HS-27A (cell line): ENCODE results near the gene RAD51B.
"Not testable (repeated sequence)": the region's sequence is repeated elsewhere in the genome, so short reads cannot be mapped to it uniquely, and the experiment has no call there.

Source experiments
- DNase-seq: peaks from one replicate; pipeline ENCODE4 v3.0.0-alpha.2; 2012; ENCODE audit warnings: low read depth, missing footprints

RAD51B gene

DNA sequence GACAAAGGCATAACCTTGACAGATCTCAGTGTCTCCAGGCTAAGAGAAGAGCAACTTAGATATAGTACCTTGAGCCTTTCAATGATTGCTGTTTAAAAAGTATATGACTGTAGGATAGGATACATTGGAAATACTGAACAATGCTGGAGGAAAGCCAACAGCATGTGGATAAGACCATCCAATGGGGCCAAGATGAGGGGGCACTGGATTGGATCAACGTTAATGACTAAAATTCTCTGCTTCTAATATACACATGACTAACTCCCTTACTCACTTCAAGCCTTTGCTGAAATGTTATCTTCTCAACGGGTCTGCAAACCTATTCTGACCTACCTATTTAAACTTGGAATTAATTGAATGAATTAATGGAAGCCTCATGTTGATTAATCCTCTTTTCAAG, 354.9 kb downstream of the RAD51B start:
- no peak for DNase-seq

DNA sequence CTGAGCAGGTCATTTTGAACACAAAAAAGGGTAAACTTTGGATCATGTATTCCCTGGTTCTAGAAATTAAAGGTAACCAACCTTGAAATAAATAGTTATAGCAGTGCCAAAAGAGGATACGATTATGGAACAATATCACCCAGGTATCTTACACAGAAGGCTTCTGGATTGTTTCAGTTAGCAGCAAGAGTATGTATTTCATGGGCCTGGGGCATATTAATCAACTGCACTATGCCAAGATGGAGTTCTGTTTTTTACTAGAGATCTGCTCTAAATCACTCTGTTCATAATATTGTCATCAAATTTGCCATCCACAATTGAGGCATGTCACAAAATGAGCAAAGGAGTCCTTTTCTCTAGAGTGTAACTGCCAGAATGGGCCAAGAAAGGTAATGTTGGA, 357.1 kb downstream of the RAD51B start:
- DNase-seq, result no peak

DNA sequence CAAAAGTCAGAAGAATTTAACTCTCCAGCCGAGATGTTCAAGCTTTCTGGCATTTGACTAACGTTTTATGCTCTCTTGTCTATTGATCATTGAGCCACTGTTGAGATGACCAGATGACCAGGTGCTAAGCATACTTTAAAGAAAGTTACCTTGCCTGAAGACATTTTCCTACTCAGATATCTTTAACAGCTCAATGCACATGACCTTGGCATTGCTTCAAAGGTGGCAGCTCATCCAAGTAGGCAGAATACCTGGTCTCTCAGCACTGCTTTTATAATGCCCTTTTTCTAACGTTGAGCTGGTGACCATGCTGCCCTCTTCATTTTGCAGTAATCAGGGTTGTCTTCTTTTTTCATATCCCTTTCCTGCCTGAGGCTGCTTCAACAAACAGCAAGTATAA, 358.1 kb downstream of the RAD51B start:
- DNase-seq, result no peak

DNA sequence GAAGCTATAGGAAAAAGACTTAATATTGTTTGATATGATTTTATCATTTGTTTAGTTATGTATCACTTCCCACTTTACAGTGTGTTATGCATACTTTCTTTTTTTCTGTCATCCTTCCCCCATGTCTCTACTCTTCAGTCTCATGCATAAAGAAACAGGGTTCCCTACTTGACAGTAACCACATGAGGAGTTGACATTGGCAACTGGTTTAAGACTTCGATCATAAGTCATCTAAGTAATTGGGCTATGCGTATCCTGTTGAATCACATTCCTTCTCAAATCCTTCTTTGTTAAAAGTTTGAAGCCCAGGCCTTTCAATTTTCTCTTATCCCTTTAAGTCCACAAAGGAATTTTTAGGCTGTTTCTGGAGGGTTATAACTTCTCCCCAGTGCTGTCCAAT, 358.7 kb downstream of the RAD51B start:
- no peak for DNase-seq

DNA sequence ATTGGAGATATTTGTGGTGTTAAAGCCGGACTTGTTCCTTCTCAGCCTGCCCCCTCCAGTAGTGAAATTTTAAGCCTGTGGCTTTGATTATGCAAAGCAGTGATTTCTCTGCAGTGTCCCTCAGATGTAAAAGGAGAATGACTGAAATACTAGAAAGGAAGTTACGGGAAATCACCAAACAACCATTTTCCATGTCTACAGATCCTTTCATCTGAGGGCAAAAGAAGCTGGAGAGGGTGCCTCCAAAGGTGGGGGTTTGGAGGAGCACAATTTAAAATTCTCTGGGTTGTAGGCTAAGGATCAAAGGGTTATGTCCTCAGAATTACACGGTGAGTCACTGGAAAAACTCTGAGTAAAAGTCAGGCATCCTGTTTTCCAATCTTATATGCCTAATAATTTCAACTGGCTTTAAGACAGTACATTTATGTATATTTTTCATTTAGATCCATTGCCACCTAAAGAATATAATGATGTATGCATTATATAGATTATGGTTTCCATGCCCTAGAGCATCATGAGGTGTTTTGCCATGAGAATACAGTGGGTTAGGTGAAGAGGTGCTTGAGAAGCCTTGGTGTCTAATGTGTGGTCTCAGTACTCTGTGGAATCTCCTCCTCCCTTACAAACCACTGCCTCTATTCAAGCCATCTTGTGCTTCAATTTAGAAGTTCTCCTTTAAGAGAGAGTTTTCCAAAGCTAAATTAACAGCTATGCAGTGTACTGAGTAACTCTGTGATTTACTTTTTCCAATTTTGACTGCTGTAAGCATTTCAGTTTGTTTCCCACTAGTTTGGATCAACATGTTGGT, 362.1 kb downstream of the RAD51B start:
- DNase-seq, result peak; percentile 34

DNA sequence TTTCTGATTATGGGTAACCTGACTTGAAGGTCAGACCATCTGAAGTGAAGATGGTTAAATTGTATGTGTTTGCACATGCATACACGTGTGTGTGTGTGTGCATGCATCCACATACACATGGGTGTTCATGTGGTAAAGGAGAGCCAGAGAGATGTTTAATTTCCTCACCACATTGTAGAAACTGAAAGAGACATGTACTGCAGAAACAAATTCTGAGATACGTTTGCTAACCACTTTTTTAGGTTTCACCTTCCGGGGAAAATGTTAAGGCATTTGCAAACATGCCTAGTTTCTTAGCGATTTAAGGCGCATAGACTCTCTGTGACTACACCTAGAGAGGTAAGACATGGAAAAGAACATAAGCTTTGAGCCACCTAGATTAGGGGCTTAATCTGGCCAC, 362.9 kb downstream of the RAD51B start:
- no peak for DNase-seq

DNA sequence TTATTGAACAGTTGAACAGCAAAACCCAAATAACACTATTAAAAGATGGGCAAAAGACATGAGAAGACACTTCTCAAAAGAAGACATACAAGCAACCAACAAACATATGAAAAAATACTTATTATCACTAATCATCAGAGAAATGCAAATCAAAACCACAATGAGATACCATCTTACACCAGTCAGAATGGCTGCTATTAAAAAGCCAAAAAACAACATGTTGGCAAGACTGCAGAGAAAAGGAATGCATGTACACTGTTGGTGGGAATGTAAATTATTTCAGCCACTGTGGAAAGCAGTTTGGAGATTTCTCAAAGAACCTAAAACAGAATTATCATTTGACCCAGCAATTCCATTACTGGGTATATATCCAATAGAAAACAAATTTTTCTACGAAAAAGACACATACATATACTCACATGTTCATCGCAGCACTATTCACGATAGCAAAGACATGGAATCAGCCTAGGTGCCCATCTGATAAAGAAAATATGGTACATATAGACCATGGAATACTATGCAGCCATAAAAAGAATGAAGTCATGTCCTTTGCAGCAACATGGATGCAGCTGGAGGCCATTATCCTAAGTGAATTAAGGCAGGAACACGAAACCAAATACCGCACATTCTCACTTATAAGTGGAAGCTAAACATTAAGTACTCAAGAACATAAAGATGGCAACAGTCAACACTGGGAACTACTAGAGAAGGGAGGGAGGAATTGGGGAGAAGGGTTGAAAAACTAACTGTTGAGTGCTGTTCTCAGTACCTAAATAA, 367.1 kb downstream of the RAD51B start:
- not testable (repeated sequence) for DNase-seq

DNA sequence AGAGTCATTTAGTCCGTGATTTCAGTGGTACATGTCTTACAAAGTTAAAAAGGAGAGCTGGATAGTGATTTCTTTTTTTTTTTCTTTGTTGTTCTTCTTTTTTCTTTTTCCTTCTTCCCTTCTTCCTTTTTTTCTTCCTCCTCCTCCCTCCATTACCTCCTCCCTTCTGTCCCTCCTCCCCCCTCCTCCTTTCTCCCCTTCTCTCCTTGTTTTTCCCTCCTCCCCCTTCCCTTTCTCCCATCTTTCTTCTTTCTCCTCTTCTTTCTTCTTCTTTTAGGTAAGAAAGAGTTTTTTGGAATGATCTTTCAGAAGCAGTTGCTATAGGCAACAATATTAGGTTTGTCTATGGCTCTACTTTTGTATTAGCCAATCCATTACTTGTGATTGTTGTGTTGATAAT, 368.6 kb downstream of the RAD51B start:
- DNase-seq, result no peak

DNA sequence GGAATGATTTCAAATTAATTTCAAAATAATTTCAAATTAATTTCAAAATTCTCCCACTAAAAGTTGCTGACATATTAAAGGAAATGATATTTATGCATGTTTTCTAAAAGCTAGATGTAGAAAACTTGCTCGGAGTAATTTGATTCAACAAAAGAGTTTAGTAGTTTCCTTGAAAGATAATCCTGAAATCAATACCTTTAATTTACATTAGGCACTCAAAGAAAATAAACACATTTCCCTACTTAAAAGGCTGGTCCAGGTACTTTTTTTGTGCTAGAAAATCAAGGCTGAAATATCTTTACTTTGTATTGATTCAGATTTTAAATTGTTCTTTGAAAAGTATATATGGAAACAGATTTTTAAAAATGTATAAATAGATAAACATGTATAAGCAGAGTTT, 370.5 kb downstream of the RAD51B start:
- no peak for DNase-seq

DNA sequence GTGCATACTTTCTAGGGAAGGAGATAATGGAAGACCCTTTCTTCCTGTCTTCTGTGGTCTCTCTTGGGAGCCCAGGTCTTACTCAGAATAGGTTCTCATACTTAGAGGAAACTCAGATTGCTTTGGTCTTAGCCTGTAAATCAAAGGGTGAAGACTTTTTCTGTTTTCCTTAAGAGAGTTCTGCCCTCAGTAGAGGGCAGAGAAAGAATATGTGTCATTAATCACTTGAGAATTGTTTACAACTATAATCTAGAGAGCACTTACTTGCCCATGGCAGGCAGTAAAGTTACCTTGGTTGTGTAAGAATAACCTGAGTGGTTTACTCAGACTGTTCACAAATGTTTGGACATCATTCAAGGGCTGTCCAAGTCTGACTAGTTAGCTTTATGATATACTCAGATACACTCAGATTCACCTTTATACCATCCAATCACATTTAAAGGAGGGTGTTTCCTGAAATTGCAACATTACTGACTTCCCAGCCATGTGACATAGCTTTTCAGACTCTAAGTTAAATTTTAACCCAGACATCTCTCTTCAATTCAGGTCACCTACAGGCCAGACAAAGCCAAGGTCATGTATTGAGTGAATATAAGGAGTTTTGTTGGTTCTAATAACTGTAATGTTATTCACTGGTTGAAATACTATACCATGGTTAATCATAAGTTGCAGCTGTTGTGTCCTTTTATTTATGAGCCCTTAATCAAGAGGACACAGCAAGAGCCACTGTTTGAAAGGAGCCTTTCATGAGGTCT, 372.2 kb downstream of the RAD51B start:
- no peak for DNase-seq

DNA sequence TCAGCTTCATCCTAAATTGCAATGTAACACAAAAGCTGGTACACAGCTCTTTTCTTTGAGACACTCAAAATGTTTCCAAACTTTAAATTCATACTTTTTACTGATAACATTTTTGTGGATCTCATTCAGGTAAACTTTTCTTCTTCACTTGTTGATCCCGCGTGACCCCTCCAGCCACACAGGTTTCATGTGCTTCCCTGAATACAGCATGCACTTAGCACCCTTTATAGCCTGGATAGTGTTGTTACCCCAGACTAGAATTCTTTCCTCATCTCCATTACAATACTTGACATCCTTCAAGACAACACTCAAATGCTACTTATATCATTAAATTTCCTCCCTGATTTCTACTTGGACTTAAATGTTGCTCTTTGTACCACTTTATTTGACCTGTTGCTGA, 373.4 kb downstream of the RAD51B start:
- no peak for DNase-seq

DNA sequence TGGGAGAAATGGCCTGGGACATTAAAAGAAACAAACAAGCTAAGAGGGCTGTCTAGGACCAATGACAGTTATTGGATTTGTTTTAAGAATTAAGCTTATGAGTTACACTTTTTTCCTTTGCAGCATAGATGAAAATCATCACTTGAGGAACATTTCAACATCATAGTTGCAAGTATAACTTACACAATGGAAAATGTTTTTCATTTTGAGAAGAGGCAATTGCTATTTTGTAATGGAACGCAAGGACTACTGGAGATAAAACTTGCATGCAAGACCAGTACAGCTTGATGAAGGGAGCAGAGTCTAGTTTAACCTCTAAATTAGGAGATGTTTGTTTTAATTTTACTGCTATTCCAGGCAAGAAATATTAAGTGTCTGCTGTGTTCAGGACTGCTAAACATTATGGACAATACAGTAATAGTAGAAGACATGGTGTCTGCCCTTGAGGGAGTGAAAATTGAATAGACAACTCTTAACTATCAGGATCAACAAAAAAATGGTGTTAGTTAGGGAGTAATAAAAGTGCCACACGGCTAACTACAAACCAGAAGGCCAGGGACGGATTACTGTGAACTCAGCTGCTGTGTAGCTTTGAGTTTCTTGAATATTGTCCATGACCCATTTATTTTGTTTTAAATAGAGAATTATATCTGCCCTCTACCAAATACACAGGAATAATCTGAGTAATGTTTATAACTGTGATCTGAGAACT, 374.5 kb downstream of the RAD51B start:
- no peak for DNase-seq

DNA sequence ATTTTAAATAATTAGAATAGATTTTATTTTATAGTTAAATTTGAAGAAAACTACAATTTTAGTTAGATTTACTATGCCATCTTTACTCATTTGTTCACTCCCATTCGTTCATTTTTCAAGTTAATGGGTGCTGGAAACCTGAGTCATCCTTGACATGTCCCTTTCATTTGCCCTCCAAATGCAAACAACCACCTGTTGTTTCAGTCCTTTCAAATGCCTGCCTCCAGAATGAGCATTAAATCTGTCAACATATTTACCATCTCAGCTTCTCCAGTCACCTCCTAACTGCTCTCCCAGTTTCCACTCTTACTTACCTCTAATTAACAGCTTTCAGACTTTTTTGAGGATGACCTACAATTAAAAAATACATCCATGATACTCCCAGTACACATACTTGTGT, 375.5 kb downstream of the RAD51B start:
- no peak for DNase-seq

DNA sequence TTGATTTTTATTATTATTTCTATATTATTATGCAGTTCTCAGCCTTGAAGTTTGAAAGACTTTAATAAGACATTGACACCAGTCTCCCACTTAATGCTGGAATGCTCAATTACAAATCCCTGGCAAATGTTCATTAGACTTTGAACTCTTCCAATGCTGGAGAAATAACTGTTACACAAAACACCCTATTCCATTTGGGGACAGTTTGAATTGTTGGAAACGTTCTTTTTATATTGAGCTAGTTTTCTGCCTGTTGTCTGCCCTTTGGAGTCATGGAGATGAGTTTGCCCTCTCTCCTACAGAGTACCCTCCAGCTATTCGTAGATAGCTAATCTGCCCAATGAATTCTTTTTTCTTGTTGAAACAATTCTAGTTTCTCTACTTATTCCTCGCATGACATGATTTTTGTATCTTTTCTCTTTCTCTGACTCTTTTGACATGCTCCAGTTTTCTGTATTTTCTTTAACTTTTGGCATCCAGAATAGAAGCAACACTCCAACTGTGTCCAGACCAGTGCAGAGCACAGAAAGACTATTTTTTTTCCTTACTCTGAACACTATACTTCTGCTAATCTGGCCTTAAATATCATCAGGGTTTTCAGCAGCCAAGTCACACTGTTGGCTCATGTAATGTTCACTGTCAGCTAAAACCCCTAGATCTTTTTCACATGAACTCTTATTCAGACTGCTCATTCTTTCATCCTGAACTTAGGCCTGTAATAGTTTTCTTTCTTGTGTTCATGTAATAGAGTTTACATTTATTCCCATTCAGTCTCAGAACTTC, 379.3 kb downstream of the RAD51B start:
- no peak for DNase-seq

DNA sequence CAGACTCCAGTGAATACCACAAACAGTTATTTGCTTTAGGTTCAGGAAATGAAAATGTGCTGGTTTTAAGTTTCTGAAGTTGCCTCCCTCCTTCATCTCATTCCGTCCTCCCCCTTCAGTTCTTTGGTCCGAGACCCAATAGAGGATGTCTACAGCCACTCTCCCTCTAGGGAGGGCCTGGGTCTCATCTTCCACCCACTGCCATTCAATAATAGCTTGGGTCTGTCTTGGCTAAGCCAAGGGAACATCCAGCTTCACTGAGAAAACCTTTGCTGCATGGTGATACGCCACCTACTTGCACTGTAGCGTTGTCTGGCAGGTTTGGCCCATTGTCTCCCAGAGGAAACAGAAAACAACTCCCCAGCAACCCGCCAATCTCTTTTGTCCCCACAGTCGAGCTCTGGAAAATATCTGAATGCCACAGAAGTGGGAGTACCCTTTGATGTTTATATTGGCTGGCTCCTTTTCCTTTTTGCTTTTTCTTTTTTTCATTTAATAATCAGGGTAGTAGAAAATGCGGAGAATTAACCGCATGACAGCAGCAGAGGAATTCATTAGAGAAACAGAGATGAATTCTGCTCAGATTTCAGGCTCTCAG, 380.1 kb downstream of the RAD51B start:
- DNase-seq, result no peak

DNA sequence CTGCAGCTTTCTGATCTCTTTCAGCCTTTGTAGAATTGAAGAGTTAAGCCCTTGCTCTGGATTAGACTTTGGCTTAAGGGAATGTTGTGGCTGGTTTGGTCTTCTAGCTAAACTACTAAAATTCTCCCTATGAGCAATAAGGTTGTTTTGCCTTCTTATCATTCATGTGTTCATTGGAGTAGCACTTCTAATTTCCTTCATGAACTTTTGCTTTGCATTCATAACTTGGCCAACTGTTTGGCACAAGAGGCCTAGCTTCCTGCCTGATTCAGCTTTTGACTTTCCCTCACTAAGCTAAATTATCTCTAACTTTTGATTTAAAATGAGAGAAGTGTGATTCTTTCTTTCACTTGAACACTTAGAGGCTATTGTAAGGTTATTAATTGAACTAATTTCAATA, 384.3 kb downstream of the RAD51B start:
- DNase-seq, result no peak

DNA sequence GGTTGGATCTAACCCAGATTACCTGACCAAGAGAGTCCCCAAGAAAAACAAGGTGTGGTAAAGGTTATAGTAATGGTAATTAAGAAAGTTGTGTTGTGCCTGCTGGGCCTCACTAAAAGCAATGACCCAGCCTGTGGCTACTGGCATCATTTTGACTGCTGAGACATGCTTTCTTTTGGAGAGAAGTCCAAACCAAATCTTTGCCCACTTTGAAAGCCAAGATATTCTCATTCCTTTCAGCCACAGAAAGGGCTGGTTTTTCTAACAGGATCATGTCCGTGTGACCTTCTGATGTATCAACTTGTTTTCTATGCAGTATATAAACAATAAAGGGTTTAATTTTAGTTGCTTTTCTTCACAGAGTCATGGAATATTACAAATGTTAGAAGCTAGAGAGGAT, 388.6 kb downstream of the RAD51B start:
- no peak for DNase-seq

DNA sequence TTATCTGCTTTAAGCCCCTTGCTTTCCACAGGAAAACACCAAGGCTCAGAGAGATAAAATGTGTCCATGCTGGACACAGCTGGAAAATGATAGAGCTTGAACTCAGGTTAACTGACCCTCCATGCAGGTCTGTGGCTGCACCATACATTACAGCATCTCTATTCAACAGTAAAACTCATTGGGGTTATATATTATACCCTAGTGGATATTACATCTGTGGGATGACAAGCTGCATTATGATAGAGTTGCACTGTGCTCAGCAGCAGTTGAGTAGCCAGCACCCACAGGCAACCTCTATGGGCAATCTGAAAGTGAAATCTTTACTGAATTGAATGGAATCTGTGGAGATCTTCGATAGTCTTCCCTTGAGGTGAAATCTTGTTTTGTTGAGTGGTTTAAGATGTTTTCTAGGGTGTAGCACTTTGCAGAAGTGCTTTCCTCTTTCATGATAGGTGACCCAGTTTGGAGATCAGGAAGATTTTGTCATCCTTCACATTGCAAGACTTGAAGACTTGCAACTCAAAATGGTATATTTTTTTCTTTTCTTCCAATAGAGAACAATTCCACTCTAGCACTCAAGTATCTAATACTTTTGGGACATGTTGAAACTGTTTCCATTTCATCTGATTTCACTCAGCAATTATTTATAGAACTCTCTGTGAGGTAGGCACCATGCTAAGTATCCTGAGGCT, 389.2 kb downstream of the RAD51B start:
- no peak for DNase-seq

DNA sequence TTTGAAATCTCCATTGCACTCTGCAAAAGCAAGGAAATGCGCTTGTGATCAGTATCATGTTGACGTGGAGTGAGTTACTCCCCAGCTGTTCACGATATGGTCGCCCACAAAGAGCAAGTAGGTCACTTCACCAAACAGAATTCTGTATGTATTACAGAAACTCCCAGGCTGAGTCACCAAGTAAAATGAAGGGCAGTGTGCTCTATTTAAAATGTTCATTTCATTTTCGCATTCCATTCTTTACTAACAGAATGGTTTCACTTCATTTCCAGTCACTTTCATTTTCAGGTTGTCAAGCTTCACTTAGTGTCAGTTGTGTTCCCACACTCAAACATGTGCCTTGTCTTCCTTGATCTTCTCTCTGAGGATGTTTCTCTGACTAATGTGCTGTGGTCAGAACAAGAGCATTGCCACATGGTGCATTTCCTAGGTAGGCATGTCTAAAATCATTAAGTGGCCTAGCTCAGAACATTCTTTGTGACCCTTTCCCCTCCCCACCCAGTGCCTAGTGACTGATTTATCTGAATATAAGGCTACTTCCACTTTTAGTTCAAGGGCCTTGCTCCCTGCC, 391.2 kb downstream of the RAD51B start:
- peak; percentile 74 for DNase-seq

DNA sequence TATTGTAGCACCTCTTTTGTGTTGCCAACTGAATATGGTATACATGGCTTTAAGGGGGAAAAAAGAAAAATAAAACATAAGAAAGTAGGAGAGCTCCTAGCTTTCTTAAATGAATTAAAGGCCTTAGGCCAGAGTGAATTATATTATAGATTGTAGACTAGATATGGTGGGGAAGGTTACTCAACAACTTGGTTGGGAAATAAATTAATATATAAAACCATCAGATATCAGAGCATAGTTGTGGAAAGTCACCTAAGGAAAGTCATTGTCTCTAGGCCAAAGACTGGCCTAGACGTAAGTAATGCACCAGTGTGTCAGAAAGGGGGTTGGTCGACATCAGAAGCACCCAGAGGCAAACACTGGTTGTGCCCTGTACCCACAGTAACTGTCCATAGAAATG, 391.8 kb downstream of the RAD51B start:
- no peak for DNase-seq
